Prostate gland (tissue), 2 donors: ENCODE data around the gene CLDN10. TPM values are rescaled to one million over a fixed set of nuclear protein-coding genes. Genes with fewer than 3 reads are reported as not detected.

Experiments
- DNase-seq: peaks from one replicate; pipeline ENCODE4 v3.0.0-alpha.2; 2019; ENCODE audit warnings: low spot score
- H3K27ac ChIP-seq, 2 donors: fragments of 200-600 bp; sonication (generic); 2 replicates each; pipeline ENCODE4 v1.5.1; 2017 to 2019
- H3K27me3 ChIP-seq: fragments of 200-600 bp; sonication (generic); replicated peaks from 2 replicates; pipeline ENCODE4 v1.5.1; 2019; ENCODE audit not compliant: insufficient read depth
- H3K36me3 ChIP-seq, 2 donors: fragments of 200-600 bp; sonication (generic); 1 replicate in 1 of 2; 2 replicates in 1 of 2; pipeline versions ENCODE4 v1.5.1 to v1.8.1; 2017 to 2019
- H3K4me1 ChIP-seq: fragments of 200-600 bp; sonication (generic); replicated peaks from 2 replicates; pipeline ENCODE4 v1.5.1; 2019
- H3K4me3 ChIP-seq, 2 donors: fragments of 200-600 bp; sonication (generic); 2 replicates each; pipeline ENCODE4 v1.5.1; 2017 to 2019
- H3K9me3 ChIP-seq: fragments of 200-600 bp; sonication (generic); 2 replicates; pipeline ENCODE4 v1.5.1; 2017
- POLR2A ChIP-seq: fragments of 450-650 bp; IDR thresholded peaks from one replicate; pipeline ENCODE4 v1.6.1; 2016; ENCODE audit warnings: antibody characterized with exemption, mild to moderate bottlenecking
- POLR2AphosphoS5 ChIP-seq: sonication (generic); formaldehyde crosslinking; IDR thresholded peaks from one replicate; pipeline ENCODE4 v1.6.1; 2017; ENCODE audit warnings: antibody characterized with exemption
- WGBS: methylation state at CpG from one replicate; pipeline ENCODE4 v1.1.5; 2018; 5-methylcytosine and 5-hydroxymethylcytosine counted together
- intact Hi-C: fragments of 100-400 bp; cut with DNase I; formaldehyde crosslinking; loops from one replicate; pipeline ENCODE4 v1.14.2; 2022
- total RNA-seq, 2 donors: library from RNA; depleted of rRNA; stranded (reverse); fragments of >200 nt; gene quantifications; one replicate each; pipeline ENCODE4 v1.1.0, GENCODE V29; 2016
- TF ChIP-seq, protein P1 (sequence below), 4 experiments: fragments of 200-600 bp in 2 of 4; fragments of 450-650 bp in 2 of 4; sonication (generic) in 2 of 4; IDR thresholded peaks; 1 replicate in 3 of 4; 2 replicates in 1 of 4; pipeline ENCODE4 v1.5.1; 2016 to 2019; ENCODE audit warnings: antibody characterized with exemption in 4 of 4, mild to moderate bottlenecking in 2 of 4, moderate library complexity in 2 of 4

CLDN10 gene
- total RNA-seq, 2 donors from 2014 or later: 1.5 to 8.0 TPM

DNA sequence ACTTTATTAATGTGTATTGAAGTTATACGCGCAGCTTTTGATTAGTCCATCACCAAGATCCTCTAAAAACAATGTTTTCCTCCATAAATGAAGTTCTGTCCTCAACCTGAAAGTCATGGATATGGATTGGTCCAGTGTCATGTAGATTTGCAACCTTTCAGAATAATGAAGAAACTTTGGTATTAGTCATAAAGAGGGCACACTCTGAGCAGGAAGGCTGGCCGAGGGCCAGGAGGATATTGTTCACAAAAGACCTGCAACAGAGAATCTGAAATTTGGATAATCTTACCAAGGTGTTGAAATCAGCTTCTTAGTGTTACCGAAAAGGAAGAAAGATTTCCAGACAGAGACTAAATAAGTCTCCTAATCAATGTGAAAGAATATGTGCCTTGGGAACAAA is 20.7 kb downstream of the CLDN10 start:
- Histone ChIP-seq H3K27me3 (no peaks in the 10 kb centered on the region), H3K9me3 (no peaks in the 10 kb centered on the region), H3K36me3 (no peaks in the 10 kb centered on the region), H3K27ac (no peak overlapping the region), H3K4me1 (no peaks in the 10 kb centered on the region), H3K4me3 (no peak overlapping the region)
- no peak for DNase-seq
- TF ChIP-seq POLR2A: no peak
- TF ChIP-seq POLR2AphosphoS5: no peak
- TF ChIP-seq, protein P1, sequence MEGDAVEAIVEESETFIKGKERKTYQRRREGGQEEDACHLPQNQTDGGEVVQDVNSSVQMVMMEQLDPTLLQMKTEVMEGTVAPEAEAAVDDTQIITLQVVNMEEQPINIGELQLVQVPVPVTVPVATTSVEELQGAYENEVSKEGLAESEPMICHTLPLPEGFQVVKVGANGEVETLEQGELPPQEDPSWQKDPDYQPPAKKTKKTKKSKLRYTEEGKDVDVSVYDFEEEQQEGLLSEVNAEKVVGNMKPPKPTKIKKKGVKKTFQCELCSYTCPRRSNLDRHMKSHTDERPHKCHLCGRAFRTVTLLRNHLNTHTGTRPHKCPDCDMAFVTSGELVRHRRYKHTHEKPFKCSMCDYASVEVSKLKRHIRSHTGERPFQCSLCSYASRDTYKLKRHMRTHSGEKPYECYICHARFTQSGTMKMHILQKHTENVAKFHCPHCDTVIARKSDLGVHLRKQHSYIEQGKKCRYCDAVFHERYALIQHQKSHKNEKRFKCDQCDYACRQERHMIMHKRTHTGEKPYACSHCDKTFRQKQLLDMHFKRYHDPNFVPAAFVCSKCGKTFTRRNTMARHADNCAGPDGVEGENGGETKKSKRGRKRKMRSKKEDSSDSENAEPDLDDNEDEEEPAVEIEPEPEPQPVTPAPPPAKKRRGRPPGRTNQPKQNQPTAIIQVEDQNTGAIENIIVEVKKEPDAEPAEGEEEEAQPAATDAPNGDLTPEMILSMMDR (IDR thresholded peaks at IDR 0.05): no peak
- 90% methylated on average over 4 of the region's 4 CpGs for WGBS
- intact Hi-C loops: no loop called here

DNA sequence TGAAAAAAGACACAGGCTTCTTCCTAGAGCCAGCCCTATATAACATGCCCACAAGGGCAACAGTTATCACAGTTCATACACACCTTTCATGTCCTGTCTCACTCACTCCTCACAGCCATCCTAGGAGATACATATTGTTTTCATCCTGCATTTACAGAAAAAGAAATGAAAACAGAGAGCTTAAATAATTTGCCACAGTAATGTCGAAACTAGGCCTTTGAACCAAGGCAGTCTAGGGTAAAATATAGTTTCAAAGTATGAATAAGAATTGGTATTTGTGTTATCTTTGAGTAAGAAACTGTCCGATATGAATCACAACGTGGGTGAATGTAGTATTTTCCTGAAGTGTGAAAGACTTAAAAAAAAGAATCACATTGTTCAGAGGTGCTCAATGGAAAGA is 26.8 kb downstream of the CLDN10 start:
- DNase-seq: no peak

DNA sequence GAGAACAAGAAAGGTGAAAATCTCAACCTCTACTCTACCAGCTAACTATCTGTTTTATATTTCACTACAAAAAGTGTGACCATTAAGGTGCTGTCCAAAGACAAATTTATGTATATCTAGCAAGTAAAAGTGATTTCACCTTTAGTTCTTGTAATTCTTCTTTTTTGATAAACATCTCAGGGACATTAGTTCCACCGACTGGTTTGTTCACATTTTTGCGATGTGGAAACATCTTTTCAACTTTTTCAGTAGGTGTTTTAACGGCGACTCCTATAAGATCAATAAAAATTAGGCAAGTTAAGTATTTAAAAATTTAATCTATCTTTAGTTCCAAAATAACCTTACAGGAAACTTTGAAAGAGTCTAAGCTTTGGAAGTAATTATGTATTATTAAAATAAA is 33.3 kb downstream of the CLDN10 start:
- Histone ChIP-seq H3K4me1 (no peaks in the 10 kb centered on the region), H3K27me3 (no peaks in the 10 kb centered on the region), H3K9me3 (no peaks in the 10 kb centered on the region), H3K4me3 (no peak overlapping the region), H3K27ac (no peak overlapping the region), H3K36me3 (no peaks in the 10 kb centered on the region)
- DNase-seq: no peak
- intact Hi-C loops: no loop called here
- TF ChIP-seq POLR2A: no peak
- TF ChIP-seq POLR2AphosphoS5: no peak
- TF ChIP-seq, protein P1 (IDR thresholded peaks at IDR 0.05): no peak
- WGBS: 52% methylated on average over 4 of the region's 4 CpGs

More for the DNA sequence above, 26.8 kb downstream of the CLDN10 start:
- 90% methylated on average over 3 of the region's 3 CpGs for WGBS
- no peaks in the 10 kb centered on the region for H3K36me3 ChIP-seq
- H3K4me3 ChIP-seq: no peak overlapping the region
- H3K9me3 ChIP-seq: no peaks in the 10 kb centered on the region
- TF ChIP-seq POLR2AphosphoS5: no peak
- TF ChIP-seq, protein P1 (IDR thresholded peaks at IDR 0.05): no peak
- no peak for TF ChIP-seq POLR2A
- H3K27me3 ChIP-seq: no peaks in the 10 kb centered on the region
- H3K27ac ChIP-seq: no peak overlapping the region
- intact Hi-C loops: no loop called here
- H3K4me1 ChIP-seq: no peaks in the 10 kb centered on the region

DNA sequence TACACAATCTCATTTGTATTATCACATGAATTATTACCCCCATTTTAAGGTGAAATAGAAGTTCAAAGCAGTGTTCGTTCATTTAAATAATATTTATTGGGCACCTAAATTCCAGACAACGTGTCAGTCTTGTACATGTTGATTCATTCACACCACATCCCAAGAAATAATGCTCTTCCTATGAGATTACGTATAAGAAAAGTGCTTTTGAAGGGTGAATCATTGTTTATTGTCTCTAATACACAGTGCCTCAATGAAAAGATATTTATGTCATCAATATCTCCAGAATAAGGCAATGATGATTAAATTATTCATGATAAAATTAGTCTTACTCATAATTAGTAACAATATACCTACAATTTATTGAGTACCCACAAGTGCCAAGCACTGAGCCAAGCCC is 35.6 kb downstream of the CLDN10 start:
- Histone ChIP-seq H3K9me3 (no peaks in the 10 kb centered on the region), H3K4me1 (no peaks in the 10 kb centered on the region), H3K36me3 (no peaks in the 10 kb centered on the region), H3K27me3 (no peaks in the 10 kb centered on the region), H3K27ac (no peak overlapping the region), H3K4me3 (no peak overlapping the region)
- no peak for DNase-seq
- intact Hi-C loops: no loop called here
- TF ChIP-seq, protein P1 (IDR thresholded peaks at IDR 0.05): no peak
- no peak for TF ChIP-seq POLR2AphosphoS5
- TF ChIP-seq POLR2A: no peak
- 84% methylated on average over 3 of the region's 3 CpGs for WGBS

DNA sequence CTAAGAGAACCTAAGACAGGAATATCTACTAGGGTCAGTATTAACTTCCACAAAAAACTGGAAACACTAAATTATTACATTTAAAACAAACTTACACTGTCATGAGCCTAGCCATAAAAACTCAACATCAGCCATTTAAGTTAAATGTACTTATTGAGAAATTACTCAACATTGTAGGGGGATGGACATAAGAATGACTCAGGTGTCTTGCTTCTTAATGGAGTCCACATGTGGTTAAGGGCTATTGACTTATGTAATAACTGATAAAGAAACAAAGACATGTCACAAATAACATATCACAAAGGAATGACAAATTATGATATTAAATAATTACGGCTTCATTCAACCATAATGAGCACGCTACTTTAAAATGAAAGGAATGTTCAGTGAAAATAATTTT is 36.2 kb downstream of the CLDN10 start:
- Histone ChIP-seq H3K27me3 (no peaks in the 10 kb centered on the region), H3K4me3 (no peak overlapping the region), H3K9me3 (no peaks in the 10 kb centered on the region), H3K4me1 (no peaks in the 10 kb centered on the region), H3K36me3 (no peaks in the 10 kb centered on the region), H3K27ac (no peak overlapping the region)
- WGBS: 99% methylated on average over 2 of the region's 2 CpGs
- intact Hi-C loops: no loop called here
- no peak for TF ChIP-seq POLR2A
- no peak for TF ChIP-seq POLR2AphosphoS5
- TF ChIP-seq, protein P1 (IDR thresholded peaks at IDR 0.05): no peak
- no peak for DNase-seq
